Measurements from ENCODE around the gene ADRA2B.

- no peak for TF ChIP-seq EZH2 (IDR thresholded peaks at IDR 0.05; ENCODE audit: insufficient read depth, poor library complexity, severe bottlenecking)
- TF ChIP-seq EZH2phosphoT487 (IDR thresholded peaks at IDR 0.05; ENCODE audit: insufficient read depth, low read depth): no peak
Measured at GRCh38 chr2:96119389-96119751, 3.0 kb upstream of the ADRA2B start.
